ENCODE measurements around the gene MPND.

GRCh38 chr19:4350111-4350510 is 6.7 kb downstream of the MPND start:
- no peak for TF ChIP-seq CTCF (IDR thresholded peaks at IDR 0.05)
- TF ChIP-seq POLR2A (IDR thresholded peaks at IDR 0.05) = no peak
